NCI-H1048 (cell line): Measurements from ENCODE around the gene ANKRD40.
A peak's percentile ranks its signal among the peaks of the same experiment; 100 is the strongest.
"Not testable (repeated sequence)": the region's sequence is repeated elsewhere in the genome, so short reads cannot be mapped to it uniquely, and the experiment has no call there.

Experiments
- DNase-seq: peaks from one replicate; lab custom pipeline; 2025; lab: John Stamatoyannopoulos, UW

Gene ANKRD40, protein sequence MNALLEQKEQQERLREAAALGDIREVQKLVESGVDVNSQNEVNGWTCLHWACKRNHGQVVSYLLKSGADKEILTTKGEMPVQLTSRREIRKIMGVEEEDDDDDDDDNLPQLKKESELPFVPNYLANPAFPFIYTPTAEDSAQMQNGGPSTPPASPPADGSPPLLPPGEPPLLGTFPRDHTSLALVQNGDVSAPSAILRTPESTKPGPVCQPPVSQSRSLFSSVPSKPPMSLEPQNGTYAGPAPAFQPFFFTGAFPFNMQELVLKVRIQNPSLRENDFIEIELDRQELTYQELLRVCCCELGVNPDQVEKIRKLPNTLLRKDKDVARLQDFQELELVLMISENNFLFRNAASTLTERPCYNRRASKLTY

DNA sequence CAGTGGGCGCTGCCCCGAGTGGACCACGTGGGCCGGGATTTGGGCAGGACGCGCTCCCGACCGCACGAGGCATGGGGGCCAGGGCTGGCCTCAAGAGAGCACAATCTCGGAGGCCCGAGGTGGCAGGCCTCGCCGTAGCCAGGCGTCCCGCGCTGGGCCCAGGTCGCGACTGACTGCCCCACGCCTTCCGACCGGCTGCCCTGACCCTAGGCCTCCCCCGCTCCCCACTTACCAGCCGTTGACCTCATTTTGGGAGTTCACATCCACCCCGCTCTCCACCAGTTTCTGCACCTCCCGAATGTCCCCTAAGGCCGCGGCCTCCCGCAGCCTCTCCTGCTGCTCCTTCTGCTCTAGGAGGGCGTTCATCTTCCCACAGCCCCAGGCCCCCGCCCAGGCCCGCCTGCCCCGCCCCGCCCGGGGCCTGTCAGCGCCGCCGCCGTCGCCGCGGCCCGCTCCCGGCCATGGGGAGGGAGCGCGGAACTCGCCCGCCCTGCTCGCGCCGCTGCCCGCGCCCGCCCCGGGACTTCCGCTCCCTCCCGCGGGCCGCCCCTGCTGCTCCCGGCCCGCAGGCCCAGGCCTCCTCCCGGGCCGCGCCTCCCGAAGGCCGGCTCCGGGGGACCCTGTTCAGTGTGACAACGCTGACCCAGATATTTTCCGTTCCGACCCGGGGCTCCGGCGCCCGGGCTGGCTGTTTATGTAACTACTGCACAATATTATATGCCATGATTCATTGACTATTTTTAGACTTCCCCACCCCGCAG lies at the start of gene ANKRD40:
ANKRD40 (minus strand) TSS at position 626 of the 761 bp plus-strand sequence; CDS start at position 366, 260 bp downstream.
- peak; percentile 70 for DNase-seq

DNA sequence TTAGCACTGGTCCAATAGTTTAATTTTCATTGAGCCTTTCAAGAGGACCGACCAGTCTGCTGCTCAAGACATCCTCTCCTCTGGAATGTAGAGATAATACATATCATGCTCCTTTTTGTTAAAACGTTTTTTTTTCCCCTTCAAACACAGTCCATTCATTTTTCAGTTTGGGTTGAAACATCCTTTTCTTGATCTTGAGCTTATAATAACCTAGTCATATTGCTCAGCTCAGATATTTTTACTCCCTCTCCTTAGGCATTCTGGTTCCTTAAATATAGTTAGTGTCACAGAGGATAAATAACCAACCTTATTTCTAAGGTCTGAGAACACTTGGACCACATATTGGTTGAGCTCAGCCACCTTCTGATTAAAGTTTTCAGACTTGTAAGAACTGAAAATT lies 46.8 kb upstream of the ANKRD40 start:
- no peak for DNase-seq

DNA sequence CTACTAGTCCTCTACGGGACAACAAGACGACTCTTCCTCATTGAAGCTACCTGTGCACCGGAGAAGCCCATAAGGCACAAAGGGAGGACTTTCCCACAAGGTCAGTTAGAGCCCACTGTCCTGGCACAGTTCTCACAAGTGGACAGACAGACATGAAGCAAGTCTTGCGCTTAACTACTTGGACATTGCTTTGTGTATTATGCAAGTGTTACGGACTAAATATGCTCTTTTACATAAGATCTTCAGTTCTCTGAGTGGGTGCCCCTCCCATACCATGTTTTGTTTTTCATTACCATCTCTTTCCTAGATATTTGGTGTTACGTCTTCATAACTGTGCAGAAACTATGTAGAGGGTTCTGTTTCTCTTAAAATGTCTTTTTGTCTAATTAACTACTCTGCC lies 41.5 kb upstream of the ANKRD40 start:
- DNase-seq, result no peak

DNA sequence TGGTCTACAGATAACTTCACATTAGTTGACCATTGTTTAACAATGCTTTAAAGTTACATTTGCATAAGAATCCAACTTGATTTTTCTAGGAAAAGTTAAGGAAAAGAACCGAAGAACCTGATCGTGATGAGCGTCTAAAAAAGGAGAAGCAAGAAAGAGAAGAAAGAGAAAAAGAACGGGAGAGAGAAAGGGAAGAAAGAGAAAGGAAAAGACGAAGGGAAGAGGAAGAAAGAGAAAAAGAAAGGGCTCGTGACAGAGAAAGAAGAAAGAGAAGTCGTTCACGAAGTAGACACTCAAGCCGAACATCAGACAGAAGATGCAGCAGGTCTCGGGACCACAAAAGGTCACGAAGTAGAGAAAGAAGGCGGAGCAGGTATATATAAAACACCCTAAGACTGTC lies 37.9 kb upstream of the ANKRD40 start:
- DNase-seq, result no peak

DNA sequence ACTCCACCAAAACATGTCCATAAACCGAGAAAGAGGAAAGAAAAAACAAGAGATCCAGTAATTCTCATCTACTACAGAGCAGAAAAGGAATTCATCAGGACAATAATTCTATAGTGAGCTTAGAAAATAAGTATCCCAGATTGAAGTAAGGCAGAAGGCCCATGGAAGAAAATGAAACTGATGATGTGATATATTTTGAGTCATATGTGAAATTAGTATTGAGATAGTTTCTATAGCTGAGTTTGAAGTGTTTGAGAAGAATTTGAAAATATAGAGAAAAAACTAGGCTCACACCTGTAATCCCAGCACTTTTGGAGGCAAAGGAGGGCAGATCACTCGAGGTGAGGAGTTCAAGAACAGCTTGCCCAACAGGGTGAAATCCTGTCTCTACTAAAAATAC lies 31.4 kb upstream of the ANKRD40 start:
- no peak for DNase-seq

DNA sequence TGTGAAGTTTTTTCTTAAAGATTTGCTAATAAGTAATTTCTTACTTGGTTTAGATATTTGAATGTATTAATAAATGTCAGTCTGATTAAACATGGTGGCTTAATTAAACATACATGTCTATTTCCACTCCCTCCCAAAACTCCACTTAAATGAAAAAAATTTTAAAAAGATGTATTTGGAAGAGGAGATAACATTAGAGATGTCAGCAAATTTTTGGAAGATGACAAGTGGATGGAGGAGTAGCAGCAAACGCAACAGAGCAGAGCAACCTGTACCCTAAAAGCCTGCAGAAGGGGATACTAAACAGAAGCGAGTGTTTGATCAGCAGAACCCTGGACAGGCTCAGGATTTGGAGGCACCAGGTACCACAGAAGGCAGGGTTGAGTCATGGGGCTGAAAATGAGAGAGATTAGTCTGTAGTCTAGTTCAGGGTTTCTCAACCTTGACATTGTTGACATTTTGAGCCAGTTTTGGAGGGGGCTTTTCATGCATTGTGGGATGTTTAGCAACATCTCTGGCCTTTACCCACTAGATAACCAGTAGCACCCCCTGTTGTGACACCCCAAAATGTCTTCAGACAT lies 29.5 kb upstream of the ANKRD40 start:
- DNase-seq, result no peak

DNA sequence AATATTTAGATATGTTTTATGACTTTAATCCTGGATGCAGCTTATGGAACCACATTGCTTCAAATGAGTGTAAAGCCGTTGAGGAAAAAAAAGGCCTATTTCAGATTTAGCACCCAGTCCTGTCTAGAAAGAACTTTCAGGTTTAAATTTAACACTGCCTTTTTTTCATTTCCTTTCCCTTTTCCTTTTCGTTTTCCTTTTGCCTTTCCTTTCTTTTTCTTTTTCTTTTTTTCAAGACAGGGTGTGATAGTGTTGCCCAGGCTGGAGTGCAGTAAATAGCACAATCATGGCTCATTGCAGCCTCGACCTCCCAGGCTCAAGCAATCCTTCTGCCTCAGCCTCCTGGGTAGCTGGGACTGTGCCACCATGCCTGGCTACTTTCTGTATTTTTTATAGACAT lies 27.6 kb upstream of the ANKRD40 start:
- DNase-seq, result no peak

DNA sequence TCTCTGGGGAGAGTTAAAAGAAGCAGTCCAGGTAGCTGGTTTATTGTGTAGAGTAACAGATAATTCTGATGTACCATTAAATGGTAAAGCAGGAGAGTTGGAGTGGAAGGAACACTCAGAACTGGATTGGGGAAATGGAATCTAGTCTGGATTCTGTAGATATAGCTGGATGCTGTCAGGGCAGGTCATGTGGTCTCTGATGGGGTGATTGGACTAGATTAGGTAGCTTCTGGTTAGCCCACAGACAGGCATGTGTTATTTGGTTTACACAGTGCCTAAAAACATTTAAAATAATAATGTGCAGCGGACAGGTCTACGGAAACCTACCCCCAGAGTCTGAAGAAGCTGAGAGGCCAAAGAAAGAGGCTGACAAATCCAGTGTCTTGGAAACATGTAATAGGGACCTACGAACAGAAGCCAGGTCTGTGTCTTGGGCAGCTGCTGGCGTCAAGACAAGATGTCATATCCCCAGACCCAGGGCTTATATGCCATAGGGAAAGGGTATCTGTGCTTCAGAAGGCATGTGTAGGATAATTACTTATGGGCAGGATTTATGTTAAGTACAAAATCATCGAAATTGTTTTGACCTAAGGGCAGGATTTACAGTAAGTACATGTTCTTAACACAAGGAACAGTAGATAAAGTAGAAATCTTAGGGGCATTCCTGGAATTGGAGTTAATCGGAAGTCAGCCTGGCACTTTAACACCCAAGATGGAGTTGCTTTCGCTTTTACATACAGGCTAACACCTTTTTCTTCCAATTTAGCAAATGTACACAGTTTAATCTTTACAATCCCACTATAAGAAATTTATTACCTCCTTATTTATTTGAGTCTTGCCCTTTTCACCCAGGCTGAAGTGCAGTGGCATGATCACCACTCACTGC lies 24.1 kb upstream of the ANKRD40 start:
- DNase-seq, result no peak

DNA sequence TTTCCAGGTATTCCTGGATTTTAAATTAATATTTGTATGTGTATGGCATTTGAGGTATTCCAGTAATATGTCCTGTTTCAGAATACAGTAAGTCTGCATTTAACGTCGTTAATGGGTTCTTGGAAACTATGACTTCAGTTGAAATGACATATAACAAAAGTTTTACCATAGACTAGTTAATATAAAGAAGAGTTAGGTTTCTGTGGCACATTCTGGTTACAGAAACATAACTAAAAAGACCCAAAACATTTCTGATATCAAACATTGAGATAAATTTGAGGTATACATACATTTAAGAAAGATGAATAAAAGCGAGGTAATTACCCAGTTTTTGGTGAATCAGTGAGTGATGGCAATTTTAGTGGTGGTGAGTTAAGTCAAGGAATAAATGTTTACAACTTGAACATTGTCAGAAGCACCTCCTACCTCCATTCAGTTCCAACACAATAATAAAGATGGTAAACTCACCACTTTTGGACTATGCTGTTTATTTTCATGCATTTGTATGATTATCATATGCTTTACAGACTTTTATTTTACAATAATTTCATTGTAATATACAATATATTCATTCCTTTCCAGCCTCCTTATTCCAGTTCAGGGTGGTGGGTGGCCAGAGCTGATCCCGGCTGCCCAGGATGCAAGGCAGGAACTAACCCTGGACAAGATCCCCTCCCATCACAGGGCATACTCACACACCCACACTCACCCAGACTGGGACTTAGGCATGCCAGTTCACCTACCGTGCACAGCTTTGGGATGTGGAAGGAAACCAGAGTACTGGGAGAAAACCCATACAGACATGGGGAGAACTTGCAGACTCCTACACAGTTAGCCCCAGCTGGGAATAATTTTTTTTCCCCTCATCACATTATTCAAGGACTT lies 21.4 kb upstream of the ANKRD40 start:
- DNase-seq, result no peak

DNA sequence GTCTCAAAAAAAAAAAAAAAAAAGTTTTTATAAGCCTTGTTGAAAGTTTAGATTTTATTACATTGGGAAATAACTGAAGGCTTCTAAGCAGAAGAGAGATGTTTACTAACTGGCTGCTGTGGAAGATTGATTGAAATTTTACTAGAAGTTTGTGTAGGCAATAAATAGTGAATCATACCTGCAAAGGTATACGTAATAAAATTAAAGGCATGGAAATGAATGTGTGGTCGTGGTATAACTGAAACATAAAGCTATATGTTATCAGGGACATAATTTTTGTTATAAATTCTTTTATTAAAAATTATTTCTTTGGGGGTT lies 20.4 kb upstream of the ANKRD40 start:
- DNase-seq, result no peak

DNA sequence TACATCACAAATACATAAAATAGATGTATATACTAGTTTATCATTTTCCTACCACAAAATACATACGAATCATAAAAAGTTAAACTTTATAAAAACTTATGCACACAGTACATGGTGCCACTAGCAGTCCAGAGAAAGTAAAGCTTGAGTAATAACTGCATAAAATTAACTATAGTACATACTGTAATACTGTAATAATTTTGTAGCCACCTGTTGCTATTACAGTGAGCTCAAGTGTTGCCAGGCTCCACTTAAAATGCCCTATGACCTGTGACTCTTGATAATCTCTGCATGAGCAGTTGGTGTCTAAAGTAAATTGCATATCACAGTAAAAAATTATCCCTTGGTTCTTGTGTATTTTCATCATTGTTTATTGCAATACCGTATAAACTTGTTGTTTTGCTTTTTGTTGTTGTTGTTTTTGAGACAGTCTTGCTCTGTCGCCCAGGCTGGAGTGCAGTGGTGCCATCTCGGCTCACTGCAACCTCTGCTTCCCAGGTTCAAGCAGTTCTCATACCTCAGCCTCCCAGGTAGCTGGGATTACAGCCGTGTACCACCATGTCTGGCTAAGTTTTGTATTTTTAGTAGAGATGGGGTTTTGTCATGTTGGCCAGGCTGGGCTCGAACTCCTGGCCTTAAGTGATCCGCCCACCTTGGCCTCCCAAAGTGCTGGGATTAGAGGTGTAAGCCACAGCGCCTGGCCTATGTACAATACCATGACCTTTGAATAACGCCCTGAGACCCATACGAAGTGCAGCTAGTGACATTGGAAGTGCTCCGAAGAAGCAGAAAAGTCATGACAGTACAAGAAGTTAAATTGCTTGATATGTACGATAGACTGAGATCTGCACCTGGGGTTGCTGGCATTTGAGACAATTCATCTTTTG lies 18.3 kb upstream of the ANKRD40 start:
- no peak for DNase-seq

DNA sequence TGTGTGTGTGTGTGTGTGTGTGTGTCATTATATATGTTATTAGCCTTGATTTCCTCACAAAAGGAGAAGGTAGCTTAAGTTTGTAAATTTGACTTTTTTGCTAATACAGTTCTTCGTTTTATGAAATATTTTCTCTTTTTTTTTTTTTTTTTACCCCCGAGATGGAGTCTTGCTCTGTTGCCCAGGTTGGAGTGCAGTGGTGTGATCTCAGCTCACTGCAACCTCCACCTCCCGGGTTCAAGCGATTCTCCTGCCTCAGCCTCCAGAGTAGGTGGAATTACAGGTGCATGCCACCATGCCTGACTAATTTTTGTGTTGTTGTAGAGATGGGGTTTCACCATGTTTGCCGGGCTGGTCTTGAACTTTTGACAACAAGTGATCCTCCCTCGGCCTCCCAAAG lies 16.9 kb upstream of the ANKRD40 start:
- not testable (repeated sequence) for DNase-seq

DNA sequence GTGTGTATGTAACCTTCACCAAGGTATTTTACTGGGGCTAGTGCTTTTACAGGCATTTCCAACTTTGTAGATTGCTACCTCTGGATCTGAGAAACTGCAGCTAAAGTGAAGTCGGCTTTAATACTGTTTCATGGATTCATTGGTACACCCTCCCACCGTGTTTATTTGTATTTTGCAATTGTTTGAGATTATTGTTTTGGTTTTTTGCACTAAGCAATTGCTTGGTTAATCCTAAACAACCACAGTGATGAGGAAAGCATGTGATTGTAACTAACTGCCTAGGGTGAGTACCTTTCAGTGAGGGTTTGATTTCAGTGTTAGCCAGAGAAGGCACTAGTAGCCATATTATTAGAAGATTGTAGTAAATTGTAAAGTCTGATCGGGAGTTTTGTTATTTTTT lies 15.0 kb upstream of the ANKRD40 start:
- DNase-seq, result no peak

DNA sequence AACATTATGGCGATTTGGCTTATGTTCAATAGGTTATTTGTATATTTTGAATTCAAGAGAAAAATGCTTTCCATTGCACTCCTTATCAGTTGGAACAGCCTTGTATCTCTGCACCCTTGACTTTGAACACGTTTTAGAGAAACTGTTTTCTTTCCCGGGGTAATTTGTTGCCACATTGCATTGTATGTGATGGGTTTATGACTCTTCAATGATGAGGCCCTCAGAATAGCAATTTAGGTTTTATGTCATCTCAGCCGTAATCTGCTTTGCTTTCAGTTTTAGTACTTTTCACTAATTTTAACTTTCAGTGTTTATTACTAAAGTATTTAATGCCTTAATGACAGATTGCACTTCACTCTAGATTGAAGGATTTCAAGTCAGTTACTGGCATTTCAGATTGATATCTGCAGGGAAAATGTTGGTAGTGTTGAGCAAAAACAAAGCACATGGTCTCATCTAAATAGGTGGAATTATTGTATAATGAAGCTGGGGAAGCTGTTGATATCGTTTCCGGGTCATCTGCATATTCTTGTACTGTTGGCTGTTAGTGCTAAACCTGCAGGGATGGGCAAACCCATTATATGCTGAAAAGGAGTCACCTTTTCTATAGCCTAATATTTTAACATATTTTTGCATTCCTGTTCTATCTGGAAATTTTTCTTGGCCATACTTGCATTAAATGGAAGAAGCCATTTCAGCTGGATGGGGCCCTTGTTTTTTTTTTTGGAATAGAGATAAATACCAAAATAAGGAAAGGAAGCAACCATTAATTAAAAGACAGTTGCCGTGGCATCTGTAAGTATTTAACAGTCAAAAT lies 13.7 kb upstream of the ANKRD40 start:
- DNase-seq, result no peak

DNA sequence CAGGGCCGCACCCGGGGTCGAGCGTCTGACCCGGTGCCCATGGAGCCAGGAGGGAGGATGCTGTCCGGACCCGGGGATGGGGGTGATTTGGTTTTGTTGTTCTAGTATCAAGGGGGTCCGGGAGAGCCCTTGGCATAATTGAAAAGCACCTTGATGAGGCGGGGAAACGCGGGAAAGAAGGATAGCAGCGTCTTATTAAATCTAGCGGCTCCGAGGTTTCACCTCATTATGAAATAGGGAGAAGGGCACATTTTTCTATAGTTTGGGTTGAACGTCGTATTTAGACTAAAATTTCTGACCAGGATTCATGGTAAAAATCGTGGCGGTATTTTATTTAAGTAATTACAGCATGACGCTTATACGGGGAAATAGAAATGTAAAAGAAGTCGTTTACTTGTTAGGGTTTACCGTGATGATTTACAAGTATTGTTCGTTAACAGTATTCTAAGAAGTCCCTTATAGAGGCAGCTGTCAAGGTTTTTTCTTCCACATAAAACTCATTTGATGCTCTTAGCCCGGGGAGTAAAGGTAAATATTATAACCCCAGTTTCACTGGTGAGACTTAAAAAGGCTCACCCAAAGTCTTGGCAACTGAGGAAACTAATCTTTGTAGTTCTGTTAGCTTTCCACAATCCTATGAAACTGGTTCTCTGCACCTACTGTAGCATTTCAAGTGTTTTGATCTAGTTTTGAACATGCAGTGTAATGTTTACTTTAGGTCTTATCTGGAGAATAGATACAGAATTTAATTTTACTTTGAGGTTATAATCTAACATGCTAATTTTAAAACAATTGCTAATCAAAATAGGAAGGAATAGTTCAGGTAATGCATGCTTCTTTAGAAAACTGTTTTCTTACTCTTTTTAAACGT lies 12.4 kb upstream of the ANKRD40 start:
- DNase-seq, result no peak

DNA sequence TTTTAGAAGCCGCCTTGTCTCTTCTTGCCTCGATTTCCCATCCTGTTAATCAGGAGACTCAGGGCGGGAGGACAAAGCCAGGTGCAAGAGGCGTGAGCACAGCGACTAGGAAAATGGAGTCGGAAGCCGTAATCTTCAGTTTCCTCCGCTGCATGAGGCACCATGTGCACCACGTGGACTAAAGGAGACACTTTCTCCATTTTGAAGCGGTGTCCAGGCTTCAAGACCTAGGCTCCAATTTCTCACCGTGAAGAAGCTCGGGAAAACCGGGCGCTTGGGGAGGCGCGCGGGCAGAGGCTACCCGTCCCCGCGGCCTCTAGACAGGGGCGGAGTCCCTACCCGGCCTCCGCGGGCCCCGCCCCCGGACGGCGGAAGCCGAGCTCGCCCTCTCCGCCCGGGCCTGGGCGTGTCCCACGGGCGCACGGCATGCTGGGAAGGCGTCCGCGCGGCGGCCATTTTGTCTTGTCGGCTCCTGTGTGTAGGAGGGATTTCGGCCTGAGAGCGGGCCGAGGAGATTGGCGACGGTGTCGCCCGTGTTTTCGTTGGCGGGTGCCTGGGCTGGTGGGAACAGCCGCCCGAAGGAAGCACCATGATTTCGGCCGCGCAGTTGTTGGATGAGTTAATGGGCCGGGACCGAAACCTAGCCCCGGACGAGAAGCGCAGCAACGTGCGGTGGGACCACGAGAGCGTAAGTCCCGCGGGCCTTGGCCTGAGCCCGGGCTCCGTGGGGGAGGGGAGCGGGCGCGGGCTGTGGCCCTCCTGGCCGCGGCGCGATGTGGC lies 11.6 kb upstream of the ANKRD40 start, which contains the start of gene LUC7L3:
LUC7L3 (plus strand) TSS at position 460 of the 780 bp plus-strand sequence; CDS start at position 590, 130 bp downstream.
- peak; percentile 88 for DNase-seq

DNA sequence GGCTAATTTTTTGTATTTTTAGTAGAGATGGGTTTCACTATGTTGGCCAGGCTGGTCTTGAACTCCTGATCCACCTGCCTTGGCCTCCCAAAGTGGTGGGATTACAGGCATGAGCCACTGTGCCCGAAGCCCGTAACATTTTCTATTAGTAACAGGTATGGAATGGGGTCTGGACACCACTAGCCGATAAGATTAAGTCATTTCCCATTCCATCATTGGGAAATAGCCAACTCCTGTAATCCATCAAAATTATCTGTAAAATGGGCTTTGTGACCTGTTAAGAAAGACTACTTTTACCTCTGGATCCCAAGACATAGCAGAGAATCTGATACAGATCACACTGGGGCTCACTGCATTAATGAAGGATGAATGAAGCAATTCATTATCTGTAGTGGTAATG lies 7.8 kb upstream of the ANKRD40 start:
- DNase-seq, result no peak
